ENCODE data around the gene DYNC1H1.

- TF ChIP-seq ELF4 (IDR thresholded peaks at IDR 0.05): no peak
- TF ChIP-seq SP1 (IDR thresholded peaks at IDR 0.05): no peak
- no peak for TF ChIP-seq BHLHE40 (IDR thresholded peaks at IDR 0.05; ENCODE audit: borderline replicate concordance)
- TF ChIP-seq L3MBTL2 (conservative IDR thresholded peaks at IDR 0.05): no peak
- TF ChIP-seq CTBP1 (IDR thresholded peaks at IDR 0.05; ENCODE audit: borderline replicate concordance): no peak
- no peak for TF ChIP-seq ZNF384 (IDR thresholded peaks at IDR 0.05)
- no peak for TF ChIP-seq FOXK2 (IDR thresholded peaks at IDR 0.05)
- no peak for TF ChIP-seq SUZ12 (IDR thresholded peaks at IDR 0.05)
- no peak for TF ChIP-seq TARDBP (IDR thresholded peaks at IDR 0.05)
These were observed 1.7 kb downstream of the DYNC1H1 start for GRCh38 chr14:101965770-101966722.
